SK-N-MC (cell line): ENCODE data around the gene STEEP1.

ENCODE experiments used
- DNase-seq: peaks from one replicate; pipeline ENCODE4 v3.0.0-alpha.2; 2011; ENCODE audit warnings: low read depth, low spot score
- H3K27ac ChIP-seq: fragments of 200-600 bp; sonication (generic); 2 replicates; pipeline ENCODE4 v1.5.1; 2016; ENCODE audit warnings: mixed run types
- H3K36me3 ChIP-seq: fragments of 200-600 bp; sonication (generic); 2 replicates; pipeline ENCODE4 v1.6.1; 2017; ENCODE audit warnings: antibody characterized with exemption, low read length, mixed read lengths; ENCODE audit not compliant: insufficient read depth
- H3K4me3 ChIP-seq: fragments of 200-600 bp; sonication (generic); 2 replicates; pipeline ENCODE4 v1.5.1; 2016
- H3K9ac ChIP-seq: fragments of 200-600 bp; sonication (generic); 2 replicates; pipeline ENCODE4 v1.8.0; 2017; ENCODE audit warnings: mixed run types, mixed read lengths; ENCODE audit not compliant: insufficient read length
- H3K9me3 ChIP-seq: fragments of 200-600 bp; sonication (generic); 2 replicates; pipeline ENCODE4 v1.6.1; 2017; ENCODE audit warnings: low read depth, mild to moderate bottlenecking, antibody characterized with exemption, low read length, moderate library complexity, mixed read lengths
- EZH2 ChIP-seq: fragments of 200-600 bp; sonication (generic); IDR thresholded peaks from one replicate; pipeline ENCODE4 v1.6.1; 2017; ENCODE audit warnings: antibody characterized with exemption
- FOXP2 ChIP-seq: optimal IDR thresholded peaks from 2 replicates; pipeline ENCODE3; 2011; ENCODE audit warnings: mild to moderate bottlenecking, moderate library complexity; ENCODE audit not compliant: insufficient read depth; ENCODE audit errors: extremely low read length, control extremely low read depth
- POLR2AphosphoS5 ChIP-seq: IDR thresholded peaks from 2 replicates; pipeline ENCODE4 v1.6.1; 2012; ENCODE audit warnings: mild to moderate bottlenecking, low read depth, low read length, borderline replicate concordance

Gene STEEP1

GRCh38 chrX:119565107-119565663, at the start of gene STEEP1:
Gene STEEP1 (minus strand): TSS chrX:119565409. CDS start chrX:119565355, 54 bp downstream.
- no peaks in the 10 kb centered on the region; the same call in 1 of the 2 replicates for H3K36me3 ChIP-seq
- peak; percentile 76 for TF ChIP-seq POLR2AphosphoS5
- no peak for TF ChIP-seq EZH2
- TF ChIP-seq FOXP2, result peak; percentile 25
- H3K4me3 ChIP-seq, result peak within 1 kb of the TSS; percentile 85
- H3K9me3 ChIP-seq, result no peaks in the 10 kb centered on the region
- DNase-seq, result peak; percentile 82
- H3K9ac ChIP-seq, result peak within 1 kb of the TSS; percentile 86
- no peak within 1 kb of the TSS for H3K27ac ChIP-seq

GRCh38 chrX:119614776-119615175, 49.6 kb upstream of the STEEP1 start:
- Histone ChIP-seq H3K9ac (no peak overlapping the region), H3K27ac (no peak overlapping the region), H3K9me3 (no peaks in the 10 kb centered on the region), H3K4me3 (no peak overlapping the region), H3K36me3 (no peaks in the 10 kb centered on the region)
- no peak for TF ChIP-seq EZH2
- TF ChIP-seq FOXP2, result no peak
- no peak for DNase-seq

GRCh38 chrX:119607018-119607389, 41.8 kb upstream of the STEEP1 start:
- no peak for TF ChIP-seq FOXP2
- no peak for TF ChIP-seq EZH2
- no peak for TF ChIP-seq POLR2AphosphoS5
- Histone ChIP-seq H3K4me3 (peak overlapping the region; percentile 86), H3K36me3 (peaks cover 6% of the 10 kb centered on the region; the same call in 1 of the 2 replicates), H3K27ac (no peak overlapping the region), H3K9me3 (no peaks in the 10 kb centered on the region), H3K9ac (peak overlapping the region; percentile 73)
- no peak for DNase-seq

GRCh38 chrX:119606280-119607017, 41.2 kb upstream of the STEEP1 start, which contains the start of gene NKRF:
Gene NKRF (minus strand): TSS chrX:119606424.
- Histone ChIP-seq H3K9me3 (no peaks in the 10 kb centered on the region), H3K9ac (peak within 1 kb of the TSS; percentile 91), H3K36me3 (peaks cover 6% of the 10 kb centered on the region; the same call in 1 of the 2 replicates), H3K27ac (peak within 1 kb of the TSS; percentile 83; the same call in 1 of the 2 replicates), H3K4me3 (peak within 1 kb of the TSS; percentile 86)
- peak; percentile 67 for DNase-seq
- no peak for TF ChIP-seq FOXP2
- TF ChIP-seq POLR2AphosphoS5, result peak; percentile 96

GRCh38 chrX:119605464-119606279, 40.5 kb upstream of the STEEP1 start:
- peak overlapping the region; percentile 91 for H3K9ac ChIP-seq
- no peak for DNase-seq
- no peak overlapping the region; the same call in 1 of the 2 replicates for H3K27ac ChIP-seq
- H3K9me3 ChIP-seq, result no peaks in the 10 kb centered on the region
- TF ChIP-seq EZH2 (no peak), POLR2AphosphoS5 (no peak), FOXP2 (no peak)
- peaks cover 9% of the 10 kb centered on the region; the same call in 1 of the 2 replicates for H3K36me3 ChIP-seq
- peak overlapping the region; percentile 86 for H3K4me3 ChIP-seq

GRCh38 chrX:119604766-119605463, 39.7 kb upstream of the STEEP1 start:
- TF ChIP-seq EZH2 (no peak), FOXP2 (no peak), POLR2AphosphoS5 (no peak)
- peak overlapping the region; percentile 91 for H3K9ac ChIP-seq
- H3K36me3 ChIP-seq, result peaks cover 9% of the 10 kb centered on the region; the same call in 1 of the 2 replicates
- no peaks in the 10 kb centered on the region for H3K9me3 ChIP-seq
- no peak overlapping the region for H3K27ac ChIP-seq
- DNase-seq, result no peak
- H3K4me3 ChIP-seq, result peak overlapping the region; percentile 86

GRCh38 chrX:119602701-119603255, 37.6 kb upstream of the STEEP1 start:
- no peak overlapping the region for H3K9ac ChIP-seq
- no peak for DNase-seq
- TF ChIP-seq FOXP2 (no peak), EZH2 (no peak), POLR2AphosphoS5 (no peak)
- H3K4me3 ChIP-seq, result no peak overlapping the region
- H3K9me3 ChIP-seq, result no peaks in the 10 kb centered on the region
- H3K27ac ChIP-seq, result no peak overlapping the region
- peaks cover 9% of the 10 kb centered on the region; the same call in 1 of the 2 replicates for H3K36me3 ChIP-seq
